Activated T-cell treated with anti-CD3 and anti-CD28 coated beads for 1 hour (primary cell): ENCODE results near the gene ALDH16A1.

ENCODE experiments used
- DNase-seq: peaks from one replicate; pipeline ENCODE4 v3.0.0-alpha.2; 2020; ENCODE audit warnings: low read depth

The ALDH16A1 gene

GRCh38 chr19:49423985-49424303 is 29.1 kb upstream of the ALDH16A1 start:
- no peak for DNase-seq

- no peak for DNase-seq
Observed at GRCh38 chr19:49425178-49425577, 27.8 kb upstream of the ALDH16A1 start, which contains the start of gene GFY. GFY (plus strand) TSS chr19:49425388; CDS start chr19:49426431, 1,043 bp downstream.

GRCh38 chr19:49425922-49426592 is 27.0 kb upstream of the ALDH16A1 start:
- no peak for DNase-seq

GRCh38 chr19:49427339-49427738 is 25.7 kb upstream of the ALDH16A1 start:
- no peak for DNase-seq

- DNase-seq, result no peak
Observed at GRCh38 chr19:49427855-49428546, 25.0 kb upstream of the ALDH16A1 start.

- DNase-seq, result no peak
Observed at GRCh38 chr19:49428547-49429451, 24.2 kb upstream of the ALDH16A1 start.

- no peak for DNase-seq
Observed at GRCh38 chr19:49430172-49430677, 22.8 kb upstream of the ALDH16A1 start.

- no peak for DNase-seq
Observed at GRCh38 chr19:49430678-49431329, 22.2 kb upstream of the ALDH16A1 start.

GRCh38 chr19:49431330-49431749 is 21.7 kb upstream of the ALDH16A1 start:
- DNase-seq, result no peak

GRCh38 chr19:49432141-49433073 is 20.6 kb upstream of the ALDH16A1 start:
- no peak for DNase-seq

GRCh38 chr19:49433240-49433901 is 19.7 kb upstream of the ALDH16A1 start:
- no peak for DNase-seq

GRCh38 chr19:49434907-49435583 is 18.0 kb upstream of the ALDH16A1 start:
- DNase-seq, result no peak

GRCh38 chr19:49435670-49436069 is 17.4 kb upstream of the ALDH16A1 start:
- no peak for DNase-seq

GRCh38 chr19:49436381-49437017 is 16.5 kb upstream of the ALDH16A1 start:
- no peak for DNase-seq

- no peak for DNase-seq
Observed at GRCh38 chr19:49437231-49437630, 15.8 kb upstream of the ALDH16A1 start.

- DNase-seq, result no peak
Observed at GRCh38 chr19:49438261-49438660, 14.8 kb upstream of the ALDH16A1 start.

GRCh38 chr19:49439836-49440235 is 13.2 kb upstream of the ALDH16A1 start:
- no peak for DNase-seq

GRCh38 chr19:49440439-49441209 is 12.4 kb upstream of the ALDH16A1 start:
- DNase-seq, result no peak
